H9 (cell line): ENCODE measurements around the gene PTPRQ. TPM values are rescaled to one million over a fixed set of nuclear protein-coding genes. Genes with fewer than 3 reads are reported as not detected.

Source experiments
- DNase-seq: peaks from one replicate; pipeline ENCODE4 v3.0.0-alpha.2; 2017
- H2AFZ ChIP-seq: one replicate; pipeline ENCODE4 v1.6.1; 2013; ENCODE audit warnings: mild to moderate bottlenecking, low read length, control low read depth, moderate library complexity
- H2AK5ac ChIP-seq: 2 replicates; pipeline ENCODE4 v1.6.1; 2013; ENCODE audit warnings: low read length, control low read depth, mixed read lengths; ENCODE audit not compliant: insufficient read length
- H2BK120ac ChIP-seq: one replicate; pipeline ENCODE4 v1.6.1; 2013; ENCODE audit warnings: low read depth, mild to moderate bottlenecking, low read length, control low read depth, inconsistent platforms; ENCODE audit not compliant: poor library complexity, severe bottlenecking
- H2BK12ac ChIP-seq: 2 replicates; pipeline ENCODE4 v1.6.1; 2013; ENCODE audit warnings: low read length, control low read depth, mixed read lengths, low read depth; ENCODE audit not compliant: insufficient read length
- H2BK15ac ChIP-seq: 2 replicates; pipeline ENCODE4 v1.6.1; 2013; ENCODE audit warnings: low read depth, low read length, control low read depth
- H2BK20ac ChIP-seq: one replicate; pipeline ENCODE4 v1.6.1; 2013; ENCODE audit warnings: low read depth, mild to moderate bottlenecking, low read length, control low read depth, inconsistent platforms; ENCODE audit not compliant: poor library complexity, severe bottlenecking
- H2BK5ac ChIP-seq: 2 replicates; pipeline ENCODE4 v1.6.1; 2013; ENCODE audit warnings: low read length, control low read depth, mixed read lengths; ENCODE audit not compliant: insufficient read length
- H3K14ac ChIP-seq: 2 replicates; pipeline ENCODE4 v1.6.1; 2013; ENCODE audit warnings: low read length, control low read depth; ENCODE audit not compliant: insufficient read depth
- H3K18ac ChIP-seq: 2 replicates; pipeline ENCODE4 v1.6.1; 2013; ENCODE audit warnings: low read depth, mild to moderate bottlenecking, mixed read lengths, low read length, control low read depth; ENCODE audit not compliant: insufficient read length
- H3K23ac ChIP-seq: 2 replicates; pipeline ENCODE4 v1.6.1; 2013; ENCODE audit warnings: low read length, control low read depth, mixed read lengths, low read depth; ENCODE audit not compliant: insufficient read length
- H3K23me2 ChIP-seq: 2 replicates; pipeline ENCODE4 v1.6.1; 2013; ENCODE audit warnings: low read depth, mild to moderate bottlenecking, mixed read lengths, low read length, control low read depth; ENCODE audit not compliant: insufficient read length, poor library complexity, severe bottlenecking
- H3K27ac ChIP-seq: 2 replicates; pipeline ENCODE4 v1.5.1; 2013; ENCODE audit warnings: low read length, control low read depth, mixed read lengths, low read depth; ENCODE audit not compliant: insufficient read length
- H3K27me3 ChIP-seq: 2 replicates; pipeline ENCODE4 v1.6.1; 2013; ENCODE audit warnings: low read length, control low read depth, inconsistent platforms; ENCODE audit not compliant: insufficient read depth
- H3K4ac ChIP-seq: 2 replicates; pipeline ENCODE4 v1.6.1; 2013; ENCODE audit warnings: low read depth, mild to moderate bottlenecking, control low read depth, inconsistent platforms, low read length, moderate library complexity
- H3K4me1 ChIP-seq: 2 replicates; pipeline ENCODE4 v1.6.1; 2013; ENCODE audit warnings: low read length, control low read depth, inconsistent platforms; ENCODE audit not compliant: insufficient read depth
- H3K4me2 ChIP-seq: 2 replicates; pipeline ENCODE4 v1.6.1; 2013; ENCODE audit warnings: low read length, control low read depth, mixed read lengths; ENCODE audit not compliant: insufficient read length, insufficient read depth
- H3K56ac ChIP-seq: 2 replicates; pipeline ENCODE4 v1.6.1; 2013; ENCODE audit warnings: low read depth, mild to moderate bottlenecking, mixed read lengths, low read length, control low read depth; ENCODE audit not compliant: insufficient read length
- H3K79me1 ChIP-seq: 2 replicates; pipeline ENCODE4 v1.6.1; 2013; ENCODE audit warnings: low read depth, mild to moderate bottlenecking, moderate library complexity, low read length, control low read depth, inconsistent platforms; ENCODE audit not compliant: insufficient read depth, poor library complexity, severe bottlenecking
- H3K79me2 ChIP-seq: 2 replicates; pipeline ENCODE4 v1.6.1; 2013; ENCODE audit warnings: low read length, control low read depth, inconsistent platforms; ENCODE audit not compliant: insufficient read depth
- H3K9ac ChIP-seq: 2 replicates; pipeline ENCODE4 v1.6.1; 2013; ENCODE audit warnings: low read length, control low read depth, mixed read lengths; ENCODE audit not compliant: insufficient read length; ENCODE audit errors: extremely low read depth
- H3K9me3 ChIP-seq: one replicate; pipeline ENCODE4 v1.6.1; 2013; ENCODE audit warnings: low read depth, low read length, inconsistent platforms; ENCODE audit not compliant: control insufficient read depth
- H3T11ph ChIP-seq: one replicate; pipeline ENCODE4 v1.6.1; 2013; ENCODE audit warnings: mild to moderate bottlenecking, low read length, control low read depth, inconsistent platforms
- H4K20me1 ChIP-seq: one replicate; pipeline ENCODE4 v1.6.1; 2013; ENCODE audit not compliant: control insufficient read depth, insufficient read length, insufficient read depth
- H4K5ac ChIP-seq: 2 replicates; pipeline ENCODE4 v1.6.1; 2013; ENCODE audit warnings: low read depth, mild to moderate bottlenecking, mixed read lengths, low read length, control low read depth; ENCODE audit not compliant: insufficient read length
- H4K8ac ChIP-seq: replicated peaks from 2 replicates; pipeline ENCODE4 v1.6.1; 2013; ENCODE audit warnings: low read length, control low read depth, mixed read lengths, low read depth; ENCODE audit not compliant: insufficient read length
- H4K91ac ChIP-seq: 2 replicates; pipeline ENCODE4 v1.6.1; 2013; ENCODE audit warnings: low read depth, mild to moderate bottlenecking, moderate library complexity, mixed read lengths, low read length, control low read depth; ENCODE audit not compliant: insufficient read length
- H3K27ac Mint-ChIP-seq, 3 experiments: 2 replicates in 2 of 3; 3 replicates in 1 of 3; pipeline ENCODE4 v1.8.0; 2020 to 2021; ENCODE audit warnings: mixed read lengths in 3 of 3, mild to moderate bottlenecking in 1 of 3, moderate library complexity in 1 of 3
- H3K27me3 Mint-ChIP-seq: 2 replicates; pipeline ENCODE4 v1.8.0; 2021; ENCODE audit warnings: low read depth, mild to moderate bottlenecking, moderate library complexity, mixed read lengths
- H3K36me3 Mint-ChIP-seq, 3 experiments: 2 replicates in 2 of 3; 3 replicates in 1 of 3; pipeline ENCODE4 v1.8.0; 2020 to 2021; ENCODE audit warnings: low read depth in 3 of 3, mixed read lengths in 3 of 3; ENCODE audit not compliant: insufficient read depth in 1 of 3
- H3K4me1 Mint-ChIP-seq, 2 experiments: 2 replicates each; pipeline ENCODE4 v1.8.0; 2020; ENCODE audit warnings: mixed read lengths in 2 of 2
- H3K4me3 Mint-ChIP-seq, 2 experiments: 2 replicates in 1 of 2; 3 replicates in 1 of 2; pipeline ENCODE4 v1.8.0; 2020 to 2021; ENCODE audit warnings: mild to moderate bottlenecking in 2 of 2, mixed read lengths in 2 of 2, moderate library complexity in 1 of 2
- H3K9me3 Mint-ChIP-seq, 2 experiments: 2 replicates in 1 of 2; 3 replicates in 1 of 2; pipeline ENCODE4 v1.8.0; 2020; ENCODE audit warnings: mild to moderate bottlenecking in 2 of 2, mixed read lengths in 2 of 2, moderate library complexity in 1 of 2
- CTCF ChIP-seq: fragments of 200-600 bp; sonication (generic); conservative IDR thresholded peaks from 3 replicates; pipeline ENCODE4 v1.8.0; 2021; ENCODE audit warnings: antibody characterized with exemption, mild to moderate bottlenecking
- WGBS: extraction: QIAGEN DNeasy Blood & Tissue Kit; methylation state at CpG from one replicate; pipeline ENCODE4 v1.1.7; 2013; ENCODE audit warnings: missing lambda C conversion rate, low lambda C conversion rate, mixed read lengths; ENCODE audit not compliant: insufficient read length; ENCODE audit errors: extremely low coverage; 5-methylcytosine and 5-hydroxymethylcytosine counted together
- total RNA-seq: library from RNA; stranded (reverse); gene quantifications from 2 replicates; pipeline ENCODE4 v1.2.1, GENCODE V29; 2021

Gene PTPRQ
- total RNA-seq, 1 experiment from 2014 or later: not detected

- no CpG with 5 or more reads among the region's 2 CpGs for WGBS
- TF ChIP-seq CTCF: no peak
- no peak overlapping the region for H2BK12ac ChIP-seq
Measured at GRCh38 chr12:80681287-80681686, 237.3 kb downstream of the PTPRQ start.

More at GRCh38 chr12:80681287-80681686, 237.3 kb downstream of the PTPRQ start:
- H3K4me1 Mint-ChIP-seq: peaks cover 19 to 33% of the 10 kb centered on the region in 2 experiments
- Histone ChIP-seq H4K8ac (no peak overlapping the region), H3K27ac (no peak overlapping the region), H3T11ph (no peak overlapping the region), H2BK15ac (no peak overlapping the region), H3K4ac (no peak overlapping the region), H2BK120ac (no peak overlapping the region), H2BK5ac (no peak overlapping the region), H3K4me1 (peaks cover 3% of the 10 kb centered on the region; the same call in 1 of the 2 replicates), H3K23ac (no peak overlapping the region), H3K79me2 (no peaks in the 10 kb centered on the region), H3K56ac (no peak overlapping the region), H4K91ac (no peak overlapping the region), H3K9me3 (no peaks in the 10 kb centered on the region), H3K79me1 (no peaks in the 10 kb centered on the region), H4K20me1 (no peaks in the 10 kb centered on the region), H2AFZ (no peak overlapping the region), H4K5ac (no peak overlapping the region), H3K23me2 (no peaks in the 10 kb centered on the region), H2AK5ac (no peak overlapping the region), H3K27me3 (no peaks in the 10 kb centered on the region), H3K9ac (no peak overlapping the region), H3K14ac (no peak overlapping the region), H3K18ac (no peak overlapping the region), H2BK20ac (no peak overlapping the region), H3K4me2 (no peak overlapping the region)
- H3K27me3 Mint-ChIP-seq: no peaks in the 10 kb centered on the region
- no peak overlapping the region for H3K27ac Mint-ChIP-seq
- no peak for DNase-seq
- no peaks in the 10 kb centered on the region for H3K36me3 Mint-ChIP-seq
- no peak overlapping the region for H3K4me3 Mint-ChIP-seq
- H3K9me3 Mint-ChIP-seq: no peaks in the 10 kb centered on the region; a peak in 1 of 5 replicates
